HepG2 (cell line): Measurements from ENCODE around the gene BCL6. TPM values are rescaled to one million over a fixed set of nuclear protein-coding genes. Genes with fewer than 3 reads are reported as not detected.

Source experiments
- AHR ChIP-seq: IDR thresholded peaks from 2 replicates; pipeline ENCODE4 v1.6.1; 2018; ENCODE audit warnings: missing genetic modification reagents, missing compliant biosample characterization
- BRD4 ChIP-seq: sonication (generic); formaldehyde crosslinking; IDR thresholded peaks from 2 replicates; pipeline ENCODE4 v1.4.0; 2020; ENCODE audit warnings: missing genetic modification reagents
- FOXJ3 ChIP-seq: sonication (generic); formaldehyde crosslinking; IDR thresholded peaks from 2 replicates; pipeline ENCODE4 v1.4.0; 2020; ENCODE audit warnings: missing genetic modification reagents, mild to moderate bottlenecking, borderline replicate concordance
- GATAD2A ChIP-seq: IDR thresholded peaks from 2 replicates; pipeline ENCODE4 v1.6.1; 2016
- HNF4G ChIP-seq, 2 experiments: sonication (generic) in 1 of 2; formaldehyde crosslinking in 1 of 2; IDR thresholded peaks; 2 replicates each; pipeline versions ENCODE4 v1.4.0 to v1.6.1; 2011 to 2020; ENCODE audit warnings: borderline replicate concordance in 2 of 2, low read depth in 2 of 2, mild to moderate bottlenecking in 2 of 2, low read length in 1 of 2, missing genetic modification reagents in 1 of 2, moderate library complexity in 1 of 2
- HOXD1 ChIP-seq: sonication (generic); formaldehyde crosslinking; IDR thresholded peaks from 2 replicates; pipeline ENCODE4 v1.5.0; 2020; ENCODE audit warnings: missing genetic modification reagents
- KLF6 ChIP-seq: IDR thresholded peaks from 2 replicates; pipeline ENCODE4 v1.8.0; 2016; ENCODE audit warnings: missing biosample characterization, missing genetic modification reagents
- MIXL1 ChIP-seq: IDR thresholded peaks from 2 replicates; pipeline ENCODE4 v1.6.1; 2016
- MLX ChIP-seq: IDR thresholded peaks from 2 replicates; pipeline ENCODE4 v1.6.1; 2016
- MTF1 ChIP-seq: sonication (generic); formaldehyde crosslinking; IDR thresholded peaks from 2 replicates; pipeline ENCODE4 v1.5.0; 2020; ENCODE audit warnings: missing genetic modification reagents
- PHB2 ChIP-seq: fragments of 450-650 bp; IDR thresholded peaks from 2 replicates; pipeline ENCODE4 v1.6.1; 2018; ENCODE audit not compliant: partially characterized antibody
- PRDM15 ChIP-seq: sonication (generic); formaldehyde crosslinking; IDR thresholded peaks from 2 replicates; pipeline ENCODE4 v1.4.0; 2020; ENCODE audit warnings: missing genetic modification reagents
- SALL1 ChIP-seq: sonication (generic); formaldehyde crosslinking; IDR thresholded peaks from 2 replicates; pipeline ENCODE4 v1.8.0; 2022; ENCODE audit warnings: mild to moderate bottlenecking, missing genetic modification reagents
- SAP130 ChIP-seq: IDR thresholded peaks from 2 replicates; pipeline ENCODE4 v1.6.1; 2016; ENCODE audit warnings: low read depth
- STAG1 ChIP-seq: sonication (generic); formaldehyde crosslinking; IDR thresholded peaks from 2 replicates; pipeline ENCODE4 v1.4.0; 2020; ENCODE audit warnings: missing genetic modification reagents
- TAF1 ChIP-seq: sonication (generic); formaldehyde crosslinking; IDR thresholded peaks from 2 replicates; pipeline ENCODE4 v1.4.0; 2020; ENCODE audit warnings: missing genetic modification reagents
- ZBTB25 ChIP-seq: IDR thresholded peaks from 2 replicates; pipeline ENCODE4 v1.6.1; 2018; ENCODE audit warnings: missing genetic modification reagents
- ZBTB26 ChIP-seq: IDR thresholded peaks from 2 replicates; pipeline ENCODE4 v1.6.1; 2016; ENCODE audit warnings: missing compliant biosample characterization, missing genetic modification reagents, borderline replicate concordance
- ZNF431 ChIP-seq: sonication (generic); formaldehyde crosslinking; IDR thresholded peaks from 2 replicates; pipeline ENCODE4 v1.9.0; 2022; ENCODE audit warnings: missing genetic modification reagents, low read depth, mild to moderate bottlenecking, borderline replicate concordance
- ZNF546 ChIP-seq: sonication (generic); formaldehyde crosslinking; conservative IDR thresholded peaks from 2 replicates; pipeline ENCODE4 v1.8.1; 2023; ENCODE audit warnings: mild to moderate bottlenecking, missing genetic modification reagents
- ZNF572 ChIP-seq: sonication (generic); formaldehyde crosslinking; IDR thresholded peaks from 2 replicates; pipeline ENCODE4 v1.5.1; 2020; ENCODE audit warnings: mild to moderate bottlenecking, missing genetic modification reagents
- ZNF576 ChIP-seq: sonication (generic); formaldehyde crosslinking; IDR thresholded peaks from 2 replicates; pipeline ENCODE4 v1.4.0; 2020; ENCODE audit warnings: mild to moderate bottlenecking, missing genetic modification reagents
- ZNF776 ChIP-seq: sonication (generic); formaldehyde crosslinking; IDR thresholded peaks from 2 replicates; pipeline ENCODE4 v1.4.0; 2020; ENCODE audit warnings: mild to moderate bottlenecking, missing genetic modification reagents
- ZNF780A ChIP-seq: sonication (generic); formaldehyde crosslinking; IDR thresholded peaks from 2 replicates; pipeline ENCODE4 v1.8.0; 2022; ENCODE audit warnings: mild to moderate bottlenecking, missing genetic modification reagents, moderate library complexity
- polyA plus RNA-seq, 8 experiments: library from polyadenylated mRNA; depleted of rRNA in 3 of 8; stranded (reverse) in 7 of 8; unstranded in 1 of 8; fragments of >200 nt; fragmentation: Illumina TruSeq in 4 of 8; extraction: Trizol in 4 of 8; gene quantifications; 2 replicates each; pipeline versions ENCODE4 v1.2.1 to v1.2.3, GENCODE V29; 2011 to 2016; ENCODE audit warnings: low read depth in 4 of 8, missing spikeins in 1 of 8, mixed read lengths in 1 of 8; ENCODE audit not compliant: insufficient read depth in 1 of 8
- total RNA-seq, 5 experiments: library from RNA; depleted of rRNA; stranded (reverse); fragments of >200 nt; fragmentation: Illumina TruSeq; extraction: Trizol; gene quantifications; 2 replicates each; pipeline ENCODE4 v1.2.3, GENCODE V29; 2016; ENCODE audit warnings: low read depth in 1 of 5

The BCL6 gene
- total and polyA plus RNA-seq, 2 of the 13 experiments (the other 11 are each of a cell fraction or from before 2014, with no cell fraction given) = 21.2 to 53.7 TPM

GRCh38 chr3:187745201-187746058, at the start of gene BCL6 (continued):
- TF ChIP-seq ZNF572 (CRISPR knock-in tag) = 0 out of 2 replicates have a peak, but pooled peaks have one; percentile 62
- TF ChIP-seq HNF4G (IDR thresholded peaks at IDR 0.05; ENCODE audit: borderline replicate concordance, low read depth, low read length) = peak; percentile 81; the same call in 1 of the 2 replicates
- TF ChIP-seq HNF4G (CRISPR knock-in tag; IDR thresholded peaks at IDR 0.05; ENCODE audit: borderline replicate concordance, low read depth) = no peak
- peak; percentile 92; the same call in 1 of the 2 replicates for TF ChIP-seq KLF6
- TF ChIP-seq ZNF576 (CRISPR knock-in tag) = no peak
- TF ChIP-seq HOXD1 (CRISPR knock-in tag) = peak; percentile 84
- TF ChIP-seq ZNF431 (CRISPR knock-in tag) = no peak
- TF ChIP-seq ZBTB25 (CRISPR knock-in tag) = peak; percentile 80; the same call in 1 of the 2 replicates
- peak; percentile 55; the same call in 1 of the 2 replicates for TF ChIP-seq PRDM15
- TF ChIP-seq STAG1 = peak; percentile 35
- peak; percentile 80 for TF ChIP-seq FOXJ3 (CRISPR knock-in tag)
- no peak for TF ChIP-seq AHR
- peak; percentile 49; the same call in 1 of the 2 replicates for TF ChIP-seq MTF1 (CRISPR knock-in tag)
- TF ChIP-seq PHB2 = no peak
- TF ChIP-seq ZNF776 (CRISPR knock-in tag) = 0 out of 2 replicates have a peak, but pooled peaks have one; percentile 39
- TF ChIP-seq SALL1 = peak; percentile 79
- peak; percentile 78; the same call in 1 of the 2 replicates for TF ChIP-seq MLX (CRISPR knock-in tag)
- no peak for TF ChIP-seq ZNF780A
- TF ChIP-seq ZBTB26 (CRISPR knock-in tag) = no peak
- TF ChIP-seq SAP130 (CRISPR knock-in tag) = peak; percentile 93
- TF ChIP-seq BRD4 (CRISPR knock-in tag) = peak; percentile 82; the same call in 1 of the 2 replicates
- TF ChIP-seq TAF1 (CRISPR knock-in tag) = peak; percentile 95
- peak; percentile 67; the same call in 1 of the 2 replicates for TF ChIP-seq MIXL1 (CRISPR knock-in tag)
- 0 out of 2 replicates have a peak, but pooled peaks have one; percentile 13 for TF ChIP-seq GATAD2A (CRISPR knock-in tag)
- TF ChIP-seq ZNF546 = 0 out of 2 replicates have a peak, but pooled peaks have one; percentile 57
